Breast epithelium (tissue), 3 donors: ENCODE data around the gene NPTX2.

Source experiments
- POLR2A ChIP-seq: fragments of 450-650 bp; IDR thresholded peaks from one replicate; pipeline ENCODE4 v1.6.1; 2016; ENCODE audit warnings: antibody characterized with exemption, mild to moderate bottlenecking, moderate library complexity
- POLR2AphosphoS5 ChIP-seq, 3 donors: sonication (generic); formaldehyde crosslinking; IDR thresholded peaks; one replicate each; pipeline ENCODE4 v1.6.1; 2017; ENCODE audit warnings: antibody characterized with exemption in 3 of 3
- TF ChIP-seq, protein P1 (sequence below), 3 donors: fragments of 450-650 bp; IDR thresholded peaks; one replicate each; pipeline ENCODE4 v1.5.1; 2016 to 2017; ENCODE audit warnings: antibody characterized with exemption in 3 of 3, mild to moderate bottlenecking in 3 of 3, moderate library complexity in 3 of 3

- TF ChIP-seq, protein P1, sequence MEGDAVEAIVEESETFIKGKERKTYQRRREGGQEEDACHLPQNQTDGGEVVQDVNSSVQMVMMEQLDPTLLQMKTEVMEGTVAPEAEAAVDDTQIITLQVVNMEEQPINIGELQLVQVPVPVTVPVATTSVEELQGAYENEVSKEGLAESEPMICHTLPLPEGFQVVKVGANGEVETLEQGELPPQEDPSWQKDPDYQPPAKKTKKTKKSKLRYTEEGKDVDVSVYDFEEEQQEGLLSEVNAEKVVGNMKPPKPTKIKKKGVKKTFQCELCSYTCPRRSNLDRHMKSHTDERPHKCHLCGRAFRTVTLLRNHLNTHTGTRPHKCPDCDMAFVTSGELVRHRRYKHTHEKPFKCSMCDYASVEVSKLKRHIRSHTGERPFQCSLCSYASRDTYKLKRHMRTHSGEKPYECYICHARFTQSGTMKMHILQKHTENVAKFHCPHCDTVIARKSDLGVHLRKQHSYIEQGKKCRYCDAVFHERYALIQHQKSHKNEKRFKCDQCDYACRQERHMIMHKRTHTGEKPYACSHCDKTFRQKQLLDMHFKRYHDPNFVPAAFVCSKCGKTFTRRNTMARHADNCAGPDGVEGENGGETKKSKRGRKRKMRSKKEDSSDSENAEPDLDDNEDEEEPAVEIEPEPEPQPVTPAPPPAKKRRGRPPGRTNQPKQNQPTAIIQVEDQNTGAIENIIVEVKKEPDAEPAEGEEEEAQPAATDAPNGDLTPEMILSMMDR (IDR thresholded peaks at IDR 0.05) = no peak
- no peak for TF ChIP-seq POLR2A
- no peak for TF ChIP-seq POLR2AphosphoS5 (IDR thresholded peaks at IDR 0.05)
Measured at GRCh38 chr7:98654524-98655272, 37.6 kb downstream of the NPTX2 start.
